PC-9 (cell line): Measurements from ENCODE around the gene MYMK. TPM values are rescaled to one million over a fixed set of nuclear protein-coding genes. Genes with fewer than 3 reads are reported as not detected.

Experiments
- BruUV-seq: library from RNA; stranded (reverse); fragments of 400-500 nt; replicated peaks from 2 replicates; lab custom pipeline; 2021; lab: Mats Ljungman, UMichigan
- CTCF ChIA-PET: fragments of 300-600 bp; sonication (Branson Sonifier 250); formaldehyde crosslinking; loops from one replicate; lab custom pipeline; 2022; ENCODE audit warnings: antibody characterized with exemption; lab: Charles Lee
- POLR2A ChIA-PET: fragments of 300-600 bp; sonication (Branson Sonifier 250); formaldehyde crosslinking; loops from one replicate; lab custom pipeline; 2022; ENCODE audit warnings: antibody characterized with exemption; ENCODE audit not compliant: unreplicated experiment; lab: Charles Lee
- DNase-seq, 2 experiments: peaks; one replicate each; pipeline versions ENCODE4 v3.0.0 to v3.0.0-alpha.2; 2015 to 2022; ENCODE audit warnings: mixed read lengths in 1 of 2
- H2AFZ ChIP-seq: fragments of 200-600 bp; sonication (generic); 2 replicates; pipeline ENCODE4 v1.8.1; 2017; ENCODE audit warnings: antibody characterized with exemption
- H3F3A ChIP-seq: fragments of 200-600 bp; sonication (generic); 2 replicates; pipeline ENCODE4 v1.8.1; 2017; ENCODE audit warnings: antibody characterized with exemption, mild to moderate bottlenecking, low read depth; ENCODE audit not compliant: insufficient read depth
- H3K27ac ChIP-seq: fragments of 200-600 bp; sonication (generic); 2 replicates; pipeline ENCODE4 v1.6.1; 2016; ENCODE audit warnings: mixed run types
- H3K27me3 ChIP-seq: fragments of 200-600 bp; sonication (generic); 2 replicates; pipeline ENCODE4 v1.6.1; 2016; ENCODE audit warnings: low read depth, mixed run types; ENCODE audit not compliant: insufficient read depth
- H3K36me3 ChIP-seq: fragments of 200-600 bp; sonication (generic); 2 replicates; pipeline ENCODE4 v1.6.1; 2016; ENCODE audit warnings: low read depth, mixed run types
- H3K4me1 ChIP-seq: fragments of 200-600 bp; sonication (generic); replicated peaks from 2 replicates; pipeline ENCODE4 v1.6.1; 2016; ENCODE audit warnings: mixed run types; ENCODE audit not compliant: insufficient read depth
- H3K4me2 ChIP-seq: fragments of 200-600 bp; sonication (generic); 2 replicates; pipeline ENCODE4 v1.6.1; 2017; ENCODE audit warnings: mixed run types
- H3K4me3 ChIP-seq: fragments of 200-600 bp; sonication (generic); 2 replicates; pipeline ENCODE4 v1.6.1; 2016; ENCODE audit warnings: mixed run types
- H3K79me2 ChIP-seq: fragments of 200-600 bp; sonication (generic); 2 replicates; pipeline ENCODE4 v1.6.1; 2017; ENCODE audit warnings: low read depth, mixed run types
- H3K9me2 ChIP-seq: fragments of 200-600 bp; sonication (generic); 2 replicates; pipeline ENCODE4 v1.8.1; 2017; ENCODE audit warnings: mild to moderate bottlenecking; ENCODE audit not compliant: insufficient read depth
- H3K9me3 ChIP-seq: fragments of 200-600 bp; sonication (generic); 2 replicates; pipeline ENCODE4 v1.8.1; 2016; ENCODE audit warnings: low read depth; ENCODE audit not compliant: insufficient read depth
- H4K20me1 ChIP-seq: fragments of 200-600 bp; sonication (generic); 2 replicates; pipeline ENCODE4 v1.8.1; 2017; ENCODE audit not compliant: insufficient read depth
- EZH2 ChIP-seq: fragments of 200-600 bp; sonication (generic); IDR thresholded peaks from 2 replicates; pipeline ENCODE4 v1.8.0; 2017; ENCODE audit warnings: antibody characterized with exemption, low read depth
- intact Hi-C: fragments of 100-400 bp; cut with micrococcal nuclease; formaldehyde crosslinking; loops from one replicate; pipeline ENCODE4 v1.10.0; 2022; ENCODE audit not compliant: unreplicated experiment
- total RNA-seq: library from RNA; stranded (reverse); gene quantifications from 2 replicates; pipeline ENCODE4 v1.2.3, GENCODE V29; 2021
- TF ChIP-seq, protein P1 (sequence below): fragments of 200-600 bp; sonication (generic); conservative IDR thresholded peaks from 2 replicates; pipeline ENCODE4 v1.6.1; 2017; ENCODE audit warnings: mixed run types, antibody characterized with exemption, mild to moderate bottlenecking, moderate library complexity

The MYMK gene
- total RNA-seq, 1 experiment from 2014 or later, result not detected

GRCh38 chr9:133523106-133523505, 1.7 kb downstream of the MYMK start:
- Histone ChIP-seq H3K4me2 (no peak overlapping the region), H2AFZ (no peak overlapping the region), H3K36me3 (no peaks in the 10 kb centered on the region), H3K9me2 (no peaks in the 10 kb centered on the region), H3K79me2 (no peaks in the 10 kb centered on the region), H3K27ac (no peak overlapping the region), H4K20me1 (no peaks in the 10 kb centered on the region), H3K4me1 (no peaks in the 10 kb centered on the region), H3K9me3 (no peaks in the 10 kb centered on the region), H3K4me3 (no peak overlapping the region), H3K27me3 (peaks cover 97% of the 10 kb centered on the region), H3F3A (no peaks in the 10 kb centered on the region)
- CTCF ChIA-PET, result interaction anchor here (0.8 kb wide), 1 partner anchor 470 kb away, joined by 3 read pairs; no protein-coding TSS in a partner anchor
- intact Hi-C loops, result no loop called here
- no TSS peak for BruUV-seq
- POLR2A ChIA-PET, result no interaction called here
- DNase-seq, result no peak
- TF ChIP-seq, protein P1, sequence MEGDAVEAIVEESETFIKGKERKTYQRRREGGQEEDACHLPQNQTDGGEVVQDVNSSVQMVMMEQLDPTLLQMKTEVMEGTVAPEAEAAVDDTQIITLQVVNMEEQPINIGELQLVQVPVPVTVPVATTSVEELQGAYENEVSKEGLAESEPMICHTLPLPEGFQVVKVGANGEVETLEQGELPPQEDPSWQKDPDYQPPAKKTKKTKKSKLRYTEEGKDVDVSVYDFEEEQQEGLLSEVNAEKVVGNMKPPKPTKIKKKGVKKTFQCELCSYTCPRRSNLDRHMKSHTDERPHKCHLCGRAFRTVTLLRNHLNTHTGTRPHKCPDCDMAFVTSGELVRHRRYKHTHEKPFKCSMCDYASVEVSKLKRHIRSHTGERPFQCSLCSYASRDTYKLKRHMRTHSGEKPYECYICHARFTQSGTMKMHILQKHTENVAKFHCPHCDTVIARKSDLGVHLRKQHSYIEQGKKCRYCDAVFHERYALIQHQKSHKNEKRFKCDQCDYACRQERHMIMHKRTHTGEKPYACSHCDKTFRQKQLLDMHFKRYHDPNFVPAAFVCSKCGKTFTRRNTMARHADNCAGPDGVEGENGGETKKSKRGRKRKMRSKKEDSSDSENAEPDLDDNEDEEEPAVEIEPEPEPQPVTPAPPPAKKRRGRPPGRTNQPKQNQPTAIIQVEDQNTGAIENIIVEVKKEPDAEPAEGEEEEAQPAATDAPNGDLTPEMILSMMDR, result no peak
- TF ChIP-seq EZH2, result no peak

DNA sequence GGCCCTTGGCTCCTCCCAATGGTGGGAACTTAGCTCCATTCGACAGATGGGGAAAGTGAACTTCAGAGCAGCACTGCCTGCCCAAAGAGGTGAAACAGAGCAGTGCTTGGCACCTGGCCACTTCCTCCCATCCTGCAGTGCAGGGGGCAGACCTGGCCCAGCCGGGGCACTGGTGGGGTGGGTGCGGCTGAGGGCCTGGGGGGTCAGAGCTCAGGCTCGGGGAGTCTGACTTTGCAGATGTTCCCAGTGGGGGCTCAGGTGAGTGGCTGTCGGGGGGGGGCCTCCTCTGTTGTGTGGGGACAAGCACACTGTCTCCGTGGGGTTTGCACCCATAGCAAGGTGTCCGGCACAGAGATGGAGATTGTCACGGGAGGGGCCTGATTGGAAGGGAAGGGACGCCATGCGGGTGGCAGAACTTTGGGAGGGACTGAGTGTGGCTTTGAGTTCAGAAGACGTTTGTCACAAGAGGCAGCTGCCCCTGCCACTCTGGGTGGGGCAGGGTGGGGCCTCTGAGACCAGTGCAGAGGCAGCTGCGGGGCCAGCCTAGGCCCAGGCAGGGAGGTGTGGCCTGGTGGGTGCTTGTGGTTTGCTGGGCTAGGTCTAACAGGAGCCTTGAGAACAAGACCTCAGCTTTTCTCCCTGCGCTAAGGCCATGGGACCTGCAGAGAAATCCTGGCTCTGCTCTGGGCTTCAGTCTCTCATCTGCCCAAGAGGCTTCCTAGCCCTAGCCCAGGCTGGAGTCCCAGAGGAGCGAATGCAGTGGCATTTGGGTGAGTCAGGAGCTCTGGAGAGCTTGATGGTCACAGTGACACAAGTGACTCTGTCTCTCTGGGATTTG, 2.5 kb downstream of the MYMK start:
- Histone ChIP-seq H3K4me3 (no peak overlapping the region), H4K20me1 (no peaks in the 10 kb centered on the region; the same call in 1 of the 2 replicates), H2AFZ (no peak overlapping the region), H3K27me3 (peaks cover 95% of the 10 kb centered on the region), H3K9me3 (no peaks in the 10 kb centered on the region), H3K4me2 (no peak overlapping the region), H3K27ac (no peak overlapping the region), H3K4me1 (no peaks in the 10 kb centered on the region), H3F3A (no peaks in the 10 kb centered on the region), H3K79me2 (no peaks in the 10 kb centered on the region), H3K36me3 (no peaks in the 10 kb centered on the region), H3K9me2 (no peaks in the 10 kb centered on the region)
- ChIA-PET CTCF (interaction anchor here (0.7 to 0.8 kb wide), 2 partner anchors 157 to 471 kb away, joined by 3 read pairs; no protein-coding TSS in a partner anchor), POLR2A (interaction anchor here (0.6 kb wide), 1 partner anchor 920 kb away, joined by 3 read pairs; no protein-coding TSS in a partner anchor)
- DNase-seq, result peak in 1 of 2 experiments; percentile 47
- TF ChIP-seq, protein P1, result no peak
- TF ChIP-seq EZH2, result no peak
- BruUV-seq, result no TSS peak
- intact Hi-C loops, result no loop called here

DNA sequence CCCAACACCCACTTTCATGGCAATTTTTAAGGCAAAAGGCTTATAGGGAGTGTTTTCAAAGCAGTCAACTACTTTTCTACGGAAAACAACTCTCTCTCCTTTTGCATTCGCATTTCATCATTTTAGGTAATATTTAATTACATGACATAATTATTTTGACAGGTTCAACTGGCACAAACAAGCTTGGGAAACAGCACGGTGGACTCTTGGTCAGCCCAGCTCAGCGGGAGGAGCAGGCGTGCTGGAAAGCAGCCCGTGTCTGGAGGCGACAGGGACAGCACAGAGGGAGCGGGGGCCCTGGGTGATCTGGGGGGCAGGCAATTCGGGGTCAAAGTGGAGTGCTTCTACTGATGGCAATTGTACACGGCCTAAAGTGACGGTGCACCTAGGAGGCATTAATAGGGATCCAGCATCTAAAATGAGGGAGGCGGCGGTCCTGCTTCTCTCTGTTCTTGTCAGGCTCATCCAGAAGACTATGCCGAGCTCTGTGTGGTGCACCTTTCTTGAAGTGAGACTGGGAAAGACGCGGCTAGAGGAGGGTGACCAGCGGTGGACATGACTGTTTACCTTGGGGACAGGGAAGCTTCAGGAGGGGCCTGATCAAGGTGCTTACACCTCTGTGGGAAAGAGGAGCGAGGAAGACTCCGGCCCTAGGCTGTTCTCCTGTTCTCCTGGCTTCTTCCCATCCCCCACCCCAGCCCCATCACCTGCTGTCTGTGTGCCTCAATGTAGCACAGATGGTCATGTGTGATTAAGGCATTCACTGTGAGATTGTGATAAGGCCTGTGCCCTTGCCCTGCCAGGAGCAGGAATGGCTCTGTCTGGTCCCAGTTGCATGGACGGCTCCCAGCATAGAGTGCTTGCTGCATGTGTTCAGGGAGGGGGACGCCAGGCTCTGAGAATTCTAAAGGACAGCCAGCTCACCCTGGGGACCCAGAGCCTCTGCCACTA, 3.4 kb downstream of the MYMK start:
- Histone ChIP-seq H3K27me3 (peaks cover 95% of the 10 kb centered on the region), H3K4me2 (no peak overlapping the region), H4K20me1 (no peaks in the 10 kb centered on the region; the same call in 1 of the 2 replicates), H3K9me3 (no peaks in the 10 kb centered on the region), H2AFZ (no peak overlapping the region), H3K4me3 (no peak overlapping the region), H3K79me2 (no peaks in the 10 kb centered on the region), H3K36me3 (no peaks in the 10 kb centered on the region), H3K9me2 (no peaks in the 10 kb centered on the region), H3K4me1 (no peaks in the 10 kb centered on the region), H3K27ac (no peak overlapping the region), H3F3A (no peaks in the 10 kb centered on the region)
- DNase-seq, result no peak
- intact Hi-C loops, result no loop called here
- ChIA-PET CTCF (interaction anchor here (0.7 kb wide), 1 partner anchor 157 kb away, joined by 3 read pairs; no protein-coding TSS in a partner anchor), POLR2A (interaction anchor here (0.6 kb wide), 1 partner anchor 921 kb away, joined by 3 read pairs; no protein-coding TSS in a partner anchor)
- TF ChIP-seq, protein P1, result no peak
- no peak for TF ChIP-seq EZH2
- no TSS peak for BruUV-seq
